ENCODE data around the gene DUSP16.
"Not testable (repeated sequence)": the region's sequence is repeated elsewhere in the genome, so short reads cannot be mapped to it uniquely, and the experiment has no call there.

DUSP16 gene, protein sequence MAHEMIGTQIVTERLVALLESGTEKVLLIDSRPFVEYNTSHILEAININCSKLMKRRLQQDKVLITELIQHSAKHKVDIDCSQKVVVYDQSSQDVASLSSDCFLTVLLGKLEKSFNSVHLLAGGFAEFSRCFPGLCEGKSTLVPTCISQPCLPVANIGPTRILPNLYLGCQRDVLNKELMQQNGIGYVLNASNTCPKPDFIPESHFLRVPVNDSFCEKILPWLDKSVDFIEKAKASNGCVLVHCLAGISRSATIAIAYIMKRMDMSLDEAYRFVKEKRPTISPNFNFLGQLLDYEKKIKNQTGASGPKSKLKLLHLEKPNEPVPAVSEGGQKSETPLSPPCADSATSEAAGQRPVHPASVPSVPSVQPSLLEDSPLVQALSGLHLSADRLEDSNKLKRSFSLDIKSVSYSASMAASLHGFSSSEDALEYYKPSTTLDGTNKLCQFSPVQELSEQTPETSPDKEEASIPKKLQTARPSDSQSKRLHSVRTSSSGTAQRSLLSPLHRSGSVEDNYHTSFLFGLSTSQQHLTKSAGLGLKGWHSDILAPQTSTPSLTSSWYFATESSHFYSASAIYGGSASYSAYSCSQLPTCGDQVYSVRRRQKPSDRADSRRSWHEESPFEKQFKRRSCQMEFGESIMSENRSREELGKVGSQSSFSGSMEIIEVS

GRCh38 chr12:12562585-12563261 is at the start of gene DUSP16:
TSS of gene DUSP16 (minus strand) at chr12:12562863. CDS start at chr12:12521098, 41,765 bp downstream.
- DNase-seq: peak; percentile 74 to 76

- peak in 1 of 2 donors; percentile 5 for DNase-seq
Observed at GRCh38 chr12:12612358-12612757, 49.7 kb upstream of the DUSP16 start.

DNA sequence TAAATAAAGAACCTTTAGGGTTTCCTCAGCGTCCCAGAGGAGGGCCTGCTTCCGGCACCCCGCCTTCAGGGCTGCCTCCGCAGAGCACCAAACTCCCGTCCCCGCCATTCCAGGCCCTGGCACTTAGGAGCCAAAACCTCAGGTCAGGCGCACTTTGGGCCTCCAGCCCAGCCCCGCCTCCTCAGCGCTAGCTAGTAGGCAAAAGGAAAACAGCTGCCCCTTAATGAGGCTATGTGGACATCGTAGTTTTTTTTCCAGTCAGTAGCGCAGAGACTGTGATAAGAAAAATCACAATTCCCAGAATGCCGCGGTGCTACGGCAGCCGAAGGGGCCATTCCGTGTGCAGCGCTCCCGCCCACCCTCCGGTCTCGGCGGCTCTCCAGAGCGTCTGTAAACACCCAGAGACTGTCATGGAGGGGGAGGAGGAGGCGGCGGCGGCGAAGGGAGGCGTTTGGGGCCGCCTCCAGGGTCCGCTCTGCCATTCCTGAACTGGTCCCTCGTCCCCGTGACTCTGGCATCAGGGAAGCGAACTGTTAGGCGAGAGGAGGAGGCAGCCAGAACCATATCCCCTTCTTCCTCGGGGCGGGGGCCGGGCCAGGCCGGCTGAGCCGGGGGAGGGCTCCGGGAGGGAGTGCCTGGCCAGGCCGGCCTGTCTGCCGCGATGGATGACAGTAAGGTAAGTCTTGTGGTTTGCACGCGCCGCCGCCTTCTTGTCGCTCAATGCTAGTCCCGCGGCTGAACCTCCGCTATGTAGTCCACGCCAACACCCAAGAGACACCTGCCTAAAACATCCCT is 49.0 kb upstream of the DUSP16 start, which contains the start of gene CREBL2:
TSS of gene CREBL2 (plus strand) at position 365 of the 795 bp plus-strand sequence. CDS start at position 662, 297 bp downstream.
- DNase-seq: peak; percentile 82 to 83

DNA sequence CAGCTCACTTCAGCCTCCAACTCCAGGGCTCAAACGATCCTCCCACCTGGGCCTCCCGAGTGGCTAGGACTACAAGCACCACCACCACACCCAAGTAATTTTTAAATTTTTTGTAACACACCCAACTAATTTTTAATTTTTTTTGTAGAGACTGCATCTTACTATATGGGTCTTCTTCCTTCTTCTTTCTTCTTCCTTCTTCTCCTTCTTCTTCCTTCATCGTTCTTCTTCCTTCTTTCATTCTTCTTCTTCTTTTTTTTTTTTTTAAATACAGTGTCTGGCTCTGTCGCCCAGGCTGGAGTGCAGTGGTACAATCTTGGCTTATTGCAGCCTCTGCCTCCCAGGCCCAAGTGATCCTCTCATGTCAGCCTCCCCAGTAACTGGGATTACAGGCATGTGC is 48.0 kb upstream of the DUSP16 start:
- no peak for DNase-seq

GRCh38 chr12:12609692-12610091 is 47.0 kb upstream of the DUSP16 start:
- DNase-seq: no peak

DNA sequence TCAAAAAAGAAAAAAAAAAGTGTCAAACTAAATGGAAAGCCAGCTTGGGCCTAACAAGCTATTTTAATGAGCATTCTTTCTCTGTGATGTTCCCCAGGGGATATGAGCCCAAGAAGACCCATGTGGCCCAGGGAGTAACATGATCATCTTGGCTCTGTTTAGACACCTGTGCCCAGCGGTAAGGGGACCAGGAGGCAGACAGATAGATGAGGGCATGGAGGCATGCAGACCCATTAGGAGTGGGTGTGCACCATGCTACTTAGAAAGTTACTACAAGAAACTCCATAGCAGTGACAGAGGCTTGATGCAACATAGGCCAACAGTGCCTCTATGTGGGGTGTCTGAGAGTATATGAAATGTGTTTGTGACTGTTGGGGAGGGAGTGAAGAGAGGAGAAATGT is 45.9 kb upstream of the DUSP16 start:
- DNase-seq: no peak

DNA sequence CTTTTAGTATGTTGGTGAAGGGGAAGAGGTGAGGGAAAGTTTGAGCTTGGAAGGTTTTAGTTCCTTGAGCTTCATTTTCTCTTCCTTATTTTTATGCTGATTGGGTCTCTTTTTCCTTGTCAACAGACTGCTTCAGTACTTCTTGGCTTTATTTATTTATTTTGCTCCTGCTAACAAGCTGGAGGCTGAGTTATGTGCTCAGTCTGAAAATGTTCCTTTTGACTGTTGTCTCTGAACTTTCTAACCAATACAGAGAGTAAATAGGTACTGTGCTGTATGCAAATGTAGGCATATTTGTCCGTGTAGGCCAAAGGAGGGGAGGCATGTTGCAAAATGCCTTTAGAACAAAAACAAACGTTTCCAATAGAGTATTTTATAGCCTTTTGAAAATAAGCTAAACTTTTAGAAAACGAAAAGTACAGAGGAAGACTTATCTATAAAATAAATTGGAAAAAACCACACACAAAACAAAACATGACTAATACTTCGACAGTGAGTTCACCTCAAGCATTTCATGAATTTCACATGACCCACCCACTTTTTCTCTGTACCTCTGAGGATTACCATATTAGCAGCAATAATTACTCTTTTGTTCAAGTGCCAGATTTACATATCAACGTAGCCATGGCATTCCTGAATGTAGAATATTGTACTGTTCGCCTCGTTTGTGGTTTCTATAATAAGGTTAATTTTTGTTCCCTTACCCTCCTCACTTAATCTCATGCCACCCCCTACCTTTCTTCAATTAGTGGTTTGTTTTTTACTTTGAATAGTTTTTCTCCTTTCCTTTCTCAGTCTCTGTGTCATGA is 44.3 kb upstream of the DUSP16 start:
- no peak for DNase-seq

DNA sequence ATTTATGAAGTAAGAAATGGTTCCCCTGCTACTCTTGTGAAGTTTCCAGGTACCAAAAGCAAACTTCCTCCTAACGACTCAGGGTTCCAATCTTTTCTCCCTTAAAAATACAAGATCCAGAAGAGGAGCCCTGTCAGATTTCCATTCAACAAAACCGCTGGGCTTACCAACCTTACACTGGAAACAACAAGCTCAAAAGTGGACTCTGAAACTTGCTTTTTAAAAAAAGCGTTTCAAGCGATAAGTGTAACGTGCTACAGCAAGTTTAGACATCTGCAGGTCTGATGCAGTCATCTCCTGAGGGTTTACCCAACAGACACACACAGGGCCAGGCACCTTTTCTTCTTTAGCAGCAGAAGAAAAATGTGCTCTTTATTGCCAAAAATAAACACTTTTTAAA is 42.1 kb upstream of the DUSP16 start:
- no peak for DNase-seq

DNA sequence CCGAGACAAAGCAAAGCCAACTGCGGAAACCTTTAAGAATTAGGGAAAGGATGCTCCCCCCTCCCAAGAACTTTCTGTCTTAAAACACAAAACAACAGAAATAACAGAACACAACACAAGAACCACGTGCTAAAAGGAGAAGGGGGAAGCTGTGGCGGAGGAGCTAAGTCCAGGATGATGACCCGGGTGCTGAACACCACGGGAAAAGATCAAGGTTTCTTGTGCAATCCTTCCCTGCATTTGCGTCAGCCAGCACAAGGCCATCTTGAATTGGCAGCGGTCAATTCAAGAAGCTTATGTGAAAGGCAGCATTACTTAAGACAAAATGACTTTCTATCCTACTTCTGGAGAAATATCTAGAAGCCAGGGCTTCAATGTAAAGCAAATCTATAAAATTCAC is 38.0 kb upstream of the DUSP16 start:
- DNase-seq: no peak

DNA sequence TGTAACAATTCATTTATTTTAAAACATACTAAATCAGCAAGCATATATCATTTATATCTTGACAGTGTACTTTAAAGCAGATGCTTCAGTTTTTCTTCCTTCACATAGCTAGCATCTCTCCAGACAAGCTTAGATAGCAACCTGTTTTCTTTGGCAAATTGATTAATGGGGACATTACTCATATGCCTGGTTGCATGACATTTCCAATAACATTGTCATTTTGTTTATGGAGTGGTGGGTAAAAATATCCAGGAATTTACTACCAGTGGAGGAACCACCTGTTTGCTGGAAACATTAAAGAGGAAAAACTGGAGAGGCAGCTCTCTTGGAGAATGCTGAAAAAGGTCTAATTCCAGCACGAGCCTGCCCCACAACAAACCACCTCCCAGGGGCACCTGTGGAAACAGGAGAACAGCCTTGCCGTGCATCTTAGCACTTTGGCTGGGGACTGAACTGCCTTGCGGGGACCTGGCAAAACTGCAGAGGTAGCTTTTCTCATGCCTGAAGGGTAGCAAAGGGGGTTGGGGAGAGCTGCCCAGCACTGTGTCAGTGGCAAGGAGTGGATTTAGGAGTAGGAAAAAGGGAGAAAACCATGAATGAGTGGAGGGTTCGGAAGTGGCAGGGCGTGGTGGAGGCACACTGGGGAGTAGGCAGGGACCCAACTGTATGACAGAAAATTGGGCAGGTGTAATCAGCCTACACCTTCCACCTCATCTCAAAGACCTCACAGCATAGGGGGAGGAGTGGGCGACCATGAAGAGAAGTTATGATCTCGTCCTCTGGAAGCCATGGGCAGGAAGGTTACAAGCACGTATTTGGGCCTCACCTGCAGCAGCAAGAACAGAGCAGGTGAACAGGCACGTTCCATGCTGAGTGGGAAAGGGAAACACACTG is 37.3 kb upstream of the DUSP16 start:
- DNase-seq: no peak

- DNase-seq: no peak
Observed at GRCh38 chr12:12598864-12599263, 36.2 kb upstream of the DUSP16 start.

- not testable (repeated sequence) for DNase-seq
Observed at GRCh38 chr12:12596598-12596997, 33.9 kb upstream of the DUSP16 start.

- DNase-seq: not testable (repeated sequence)
Observed at GRCh38 chr12:12595929-12596328, 33.3 kb upstream of the DUSP16 start.

DNA sequence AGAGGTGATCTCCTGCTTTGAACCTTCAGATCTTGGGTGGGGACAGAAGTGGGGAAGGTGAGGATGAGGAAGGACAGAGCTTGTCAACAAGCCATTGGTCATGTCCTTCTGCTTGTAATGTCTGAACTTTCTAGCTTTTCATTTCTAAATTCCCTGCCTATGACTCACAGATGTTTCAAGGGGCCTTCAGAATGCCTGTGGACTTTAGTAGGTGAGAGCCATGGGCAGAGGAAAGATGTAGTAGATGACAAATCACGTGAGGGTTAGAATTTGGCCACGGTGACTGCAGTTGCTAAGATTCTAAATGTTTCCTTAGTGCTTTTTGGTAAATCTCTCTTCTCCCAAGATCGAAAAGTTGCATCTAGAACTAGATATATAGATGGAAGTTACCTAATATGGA is 30.3 kb upstream of the DUSP16 start:
- no peak for DNase-seq

DNA sequence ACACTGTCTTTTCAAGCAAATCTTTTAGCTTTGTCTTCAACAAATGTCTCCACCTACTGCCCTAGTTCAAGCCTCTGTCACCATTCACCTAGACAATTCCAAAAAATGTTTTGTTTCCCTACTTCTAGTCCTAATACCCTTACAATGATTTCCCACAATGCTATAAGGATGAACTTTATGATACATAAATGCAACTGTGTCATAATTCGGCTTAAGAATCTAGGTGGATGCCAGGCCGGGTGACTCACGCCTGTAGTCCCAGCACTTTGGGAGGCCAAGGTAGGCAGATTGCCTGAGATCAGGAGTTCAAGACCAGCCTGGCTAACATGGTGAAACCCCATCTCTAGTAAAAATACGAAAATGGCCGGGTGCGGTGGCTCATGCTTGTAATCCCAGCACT is 28.3 kb upstream of the DUSP16 start:
- DNase-seq: no peak

DNA sequence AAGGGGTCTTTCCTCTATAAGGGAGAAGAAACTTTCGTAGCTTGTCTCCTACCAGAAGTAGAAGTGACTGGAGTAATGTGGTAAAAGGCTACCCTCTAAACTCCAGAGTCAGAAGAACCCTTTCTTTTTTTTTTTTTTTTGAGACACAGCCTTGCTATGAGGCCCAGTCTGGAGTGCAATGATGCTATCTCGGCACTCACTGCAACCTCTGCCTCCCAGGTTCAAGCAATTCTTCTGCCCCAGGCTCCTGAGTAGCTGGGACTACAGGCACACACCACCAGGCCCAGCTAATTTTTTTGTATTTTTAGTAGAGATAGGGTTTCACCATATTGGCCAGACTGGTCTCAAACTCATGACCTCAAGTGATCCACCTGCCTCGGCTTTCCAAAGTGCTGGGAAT is 25.8 kb upstream of the DUSP16 start:
- DNase-seq: not testable (repeated sequence)

GRCh38 chr12:12587878-12588277 is 25.2 kb upstream of the DUSP16 start:
- no peak for DNase-seq

DNA sequence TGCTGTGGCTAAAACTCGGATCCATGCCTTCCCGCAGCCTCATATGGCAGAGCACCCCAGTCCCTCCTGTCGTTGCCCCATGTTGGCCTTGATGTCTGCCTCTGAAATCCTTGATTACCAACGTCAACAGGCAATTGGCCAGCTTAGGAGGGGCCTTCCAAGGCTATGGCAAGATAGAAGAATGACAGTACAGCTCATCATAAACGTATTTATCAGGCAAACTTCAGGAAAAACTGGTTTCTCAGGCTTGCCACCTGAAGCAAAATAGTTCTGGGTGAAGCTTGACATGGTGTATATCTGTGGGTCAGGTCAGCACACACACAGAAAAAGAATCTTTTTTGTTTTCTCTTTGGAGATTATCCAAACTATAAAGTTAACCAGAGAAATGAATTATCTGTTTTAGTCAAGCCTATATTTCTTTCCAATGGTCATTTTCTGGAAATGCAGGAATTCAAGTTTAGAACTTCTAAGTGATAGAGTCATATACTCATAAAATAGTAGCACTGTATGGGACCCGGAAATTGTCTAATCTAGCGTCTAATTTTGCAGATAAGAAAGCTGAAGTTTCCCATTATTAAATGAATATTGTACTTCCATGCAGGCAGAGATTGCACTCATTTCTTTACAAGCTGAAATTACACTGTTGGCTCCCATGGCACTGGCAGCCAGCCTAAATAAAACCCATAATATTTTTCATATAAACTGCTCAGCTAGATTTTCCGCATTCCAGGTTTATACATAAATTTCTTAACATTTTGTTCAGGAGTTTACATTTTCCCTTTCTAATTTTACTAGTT is 24.4 kb upstream of the DUSP16 start:
- DNase-seq: no peak

DNA sequence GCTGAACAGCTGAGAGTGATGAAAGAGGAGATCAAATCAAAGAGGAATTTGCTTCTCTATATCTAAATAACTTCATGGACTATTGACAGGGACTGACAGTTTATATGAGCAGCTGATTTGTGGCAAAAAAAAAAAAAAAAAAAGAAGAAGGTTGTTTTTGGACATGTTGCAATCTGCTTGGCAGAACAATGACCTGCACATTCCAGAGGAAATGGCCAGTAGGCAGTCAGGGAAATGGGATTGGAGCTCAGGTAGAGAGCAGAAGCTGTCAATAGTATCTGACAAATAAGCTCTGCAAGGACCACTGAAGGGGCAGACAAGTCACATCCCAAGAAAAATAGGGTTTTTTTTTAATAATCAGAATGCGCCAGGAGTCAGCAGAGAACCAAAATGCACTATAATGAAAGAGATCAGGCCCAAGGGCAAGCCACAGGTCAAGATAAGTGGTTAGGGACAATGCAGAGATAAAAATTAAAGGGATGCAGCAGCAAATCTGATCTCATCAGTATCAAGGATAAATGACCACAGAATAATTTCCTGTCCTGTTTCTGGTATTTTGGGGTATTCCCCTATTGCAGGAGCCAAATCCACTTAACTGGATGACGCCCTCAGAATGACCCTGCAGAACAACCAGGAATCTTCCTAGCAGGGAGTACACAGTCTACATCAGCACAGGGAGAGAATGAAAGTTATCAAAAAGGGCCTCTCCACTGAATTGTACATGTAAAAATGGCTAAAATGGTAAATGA is 22.6 kb upstream of the DUSP16 start:
- DNase-seq: no peak

Measured in activated CD4-positive, alpha-beta T cell treated with anti-CD3 and anti-CD28 coated beads for 4 hours (primary cell).